ENCODE measurements around the gene AMACR.

DNA sequence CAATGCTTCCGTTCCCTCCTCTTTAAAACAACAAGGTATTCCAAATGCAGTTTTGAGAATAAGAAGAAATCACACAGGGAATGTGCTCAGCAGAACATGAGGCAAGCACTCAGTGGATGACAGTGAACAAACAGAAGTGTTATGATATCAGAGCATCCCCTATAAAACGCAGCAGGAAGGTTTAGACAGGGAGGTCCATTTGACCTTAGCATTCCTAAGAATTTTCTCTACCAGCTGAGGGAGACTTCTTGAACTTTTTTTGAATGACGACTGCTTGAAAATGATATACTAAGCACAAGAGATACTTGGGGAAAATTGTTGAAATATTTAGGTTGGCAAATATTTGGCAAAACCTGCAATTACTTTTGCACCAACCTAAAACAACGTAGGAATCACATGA, 3.9 kb downstream of the AMACR start:
- TF ChIP-seq, protein P1, sequence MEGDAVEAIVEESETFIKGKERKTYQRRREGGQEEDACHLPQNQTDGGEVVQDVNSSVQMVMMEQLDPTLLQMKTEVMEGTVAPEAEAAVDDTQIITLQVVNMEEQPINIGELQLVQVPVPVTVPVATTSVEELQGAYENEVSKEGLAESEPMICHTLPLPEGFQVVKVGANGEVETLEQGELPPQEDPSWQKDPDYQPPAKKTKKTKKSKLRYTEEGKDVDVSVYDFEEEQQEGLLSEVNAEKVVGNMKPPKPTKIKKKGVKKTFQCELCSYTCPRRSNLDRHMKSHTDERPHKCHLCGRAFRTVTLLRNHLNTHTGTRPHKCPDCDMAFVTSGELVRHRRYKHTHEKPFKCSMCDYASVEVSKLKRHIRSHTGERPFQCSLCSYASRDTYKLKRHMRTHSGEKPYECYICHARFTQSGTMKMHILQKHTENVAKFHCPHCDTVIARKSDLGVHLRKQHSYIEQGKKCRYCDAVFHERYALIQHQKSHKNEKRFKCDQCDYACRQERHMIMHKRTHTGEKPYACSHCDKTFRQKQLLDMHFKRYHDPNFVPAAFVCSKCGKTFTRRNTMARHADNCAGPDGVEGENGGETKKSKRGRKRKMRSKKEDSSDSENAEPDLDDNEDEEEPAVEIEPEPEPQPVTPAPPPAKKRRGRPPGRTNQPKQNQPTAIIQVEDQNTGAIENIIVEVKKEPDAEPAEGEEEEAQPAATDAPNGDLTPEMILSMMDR (IDR thresholded peaks at IDR 0.05): no peak
- no peak for TF ChIP-seq ZFX (IDR thresholded peaks at IDR 0.05; ENCODE audit: borderline replicate concordance)

Measured in 22Rv1 (cell line).